Hematopoietic multipotent progenitor cell treated with erythropoietin and hydrocortisone succinate and interleukin-3 and kit ligand, for 8 days (in vitro differentiated cells): ENCODE data around the gene OPN1LW.
"Not testable (repeated sequence)": the region's sequence is repeated elsewhere in the genome, so short reads cannot be mapped to it uniquely, and the experiment has no call there.

Experiments
- DNase-seq: peaks from one replicate; pipeline ENCODE4 v3.0.0-alpha.2; 2015

OPN1LW gene

DNA sequence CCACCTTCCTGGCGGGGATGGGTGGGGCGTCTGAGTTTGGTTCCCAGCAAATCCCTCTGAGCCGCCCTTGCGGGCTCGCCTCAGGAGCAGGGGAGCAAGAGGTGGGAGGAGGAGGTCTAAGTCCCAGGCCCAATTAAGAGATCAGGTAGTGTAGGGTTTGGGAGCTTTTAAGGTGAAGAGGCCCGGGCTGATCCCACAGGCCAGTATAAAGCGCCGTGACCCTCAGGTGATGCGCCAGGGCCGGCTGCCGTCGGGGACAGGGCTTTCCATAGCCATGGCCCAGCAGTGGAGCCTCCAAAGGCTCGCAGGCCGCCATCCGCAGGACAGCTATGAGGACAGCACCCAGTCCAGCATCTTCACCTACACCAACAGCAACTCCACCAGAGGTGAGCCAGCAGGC, at the start of gene OPN1LW:
Gene OPN1LW, plus strand, starts transcription at position 234 of the 400 bp plus-strand sequence. Its CDS starts 41 bp downstream, at position 275.
- DNase-seq, result not testable (repeated sequence)

DNA sequence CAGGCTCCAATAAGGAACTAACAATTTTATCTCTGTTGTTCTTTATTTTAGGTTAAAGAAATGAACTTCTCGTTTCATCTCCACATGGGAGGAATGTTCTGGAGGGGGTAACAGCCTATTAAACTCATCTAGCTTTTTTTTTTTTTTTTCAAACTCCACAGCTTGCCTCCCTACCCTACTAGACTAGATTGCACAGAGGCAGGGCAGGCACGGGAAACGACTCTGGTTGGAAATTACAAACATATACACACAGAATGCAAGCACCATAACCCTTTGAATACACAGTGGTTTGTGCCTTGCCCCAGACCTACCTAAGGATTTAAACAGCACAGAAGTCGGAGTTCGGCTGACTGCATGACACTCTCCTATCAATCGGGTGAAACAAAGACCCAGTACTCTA, 49.2 kb upstream of the OPN1LW start:
- DNase-seq, result no peak

DNA sequence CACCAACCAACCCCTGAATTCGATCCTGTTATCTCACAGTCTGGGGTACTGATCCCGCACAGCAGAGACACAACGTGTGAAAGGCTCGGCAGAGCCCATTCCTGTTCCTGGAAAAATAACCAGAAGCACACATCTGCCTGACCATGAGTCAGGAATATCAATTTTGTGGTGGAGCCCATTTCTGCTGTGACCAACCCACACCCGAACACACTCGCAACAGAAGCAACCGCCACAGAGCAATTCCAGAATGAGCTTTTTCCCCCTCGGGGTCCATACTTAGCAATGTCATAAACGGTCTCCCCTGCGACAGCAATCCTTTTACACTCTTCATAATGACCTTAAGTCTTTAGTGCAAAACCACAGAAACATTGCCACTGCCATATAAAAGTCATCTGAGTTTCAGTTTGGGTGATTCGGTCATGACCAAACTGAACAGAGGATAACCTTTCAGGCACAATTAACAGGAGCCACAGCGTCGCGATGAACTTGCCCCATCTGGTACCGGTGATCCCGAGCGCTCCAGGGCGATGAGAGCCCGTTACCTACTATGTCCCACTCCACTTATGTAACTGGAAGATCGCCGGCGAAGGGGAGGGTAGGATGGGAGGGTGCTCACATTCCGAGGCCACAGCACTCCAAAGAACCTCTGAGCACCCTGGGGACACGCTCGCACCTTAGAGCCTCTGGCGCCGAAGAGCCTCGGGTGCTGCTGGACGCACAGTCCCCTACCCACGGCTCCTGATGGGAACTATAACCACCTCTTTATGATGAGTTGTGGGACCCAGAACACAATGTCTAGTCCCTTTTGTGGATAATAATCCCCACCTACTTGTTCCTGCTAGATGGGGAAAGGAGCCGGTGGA, 47.7 kb upstream of the OPN1LW start:
- DNase-seq, result peak; percentile 16

DNA sequence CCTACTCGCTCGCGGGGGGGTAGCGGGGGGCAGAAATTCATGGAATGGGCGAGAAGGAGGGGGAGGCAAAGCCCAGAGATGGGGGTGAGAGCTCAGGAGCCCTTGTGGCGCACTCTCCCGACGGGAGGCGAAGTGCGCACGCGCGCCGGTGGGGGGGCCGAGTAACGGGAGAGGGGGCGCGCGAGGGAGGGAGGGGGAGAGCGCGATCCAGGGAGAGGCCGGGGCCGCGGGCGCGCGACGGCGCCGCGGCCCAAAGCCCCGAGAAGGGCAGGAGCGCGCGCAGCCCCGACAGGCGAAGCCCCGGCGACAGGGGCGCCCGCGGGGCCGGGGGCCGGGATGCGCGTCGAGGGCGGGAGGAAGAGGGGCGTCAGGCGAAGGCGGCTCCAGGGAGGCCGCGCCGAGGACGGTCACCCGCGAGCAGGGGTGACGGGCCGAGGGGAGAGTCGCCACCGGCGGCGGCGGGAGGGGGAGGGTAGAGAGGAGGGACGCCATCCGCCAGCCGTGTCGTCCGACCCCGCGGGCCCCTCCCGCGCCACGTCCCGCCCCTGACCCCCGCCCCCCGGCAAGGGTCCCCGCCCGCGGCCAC, 46.9 kb upstream of the OPN1LW start:
- DNase-seq, result peak; percentile 70

DNA sequence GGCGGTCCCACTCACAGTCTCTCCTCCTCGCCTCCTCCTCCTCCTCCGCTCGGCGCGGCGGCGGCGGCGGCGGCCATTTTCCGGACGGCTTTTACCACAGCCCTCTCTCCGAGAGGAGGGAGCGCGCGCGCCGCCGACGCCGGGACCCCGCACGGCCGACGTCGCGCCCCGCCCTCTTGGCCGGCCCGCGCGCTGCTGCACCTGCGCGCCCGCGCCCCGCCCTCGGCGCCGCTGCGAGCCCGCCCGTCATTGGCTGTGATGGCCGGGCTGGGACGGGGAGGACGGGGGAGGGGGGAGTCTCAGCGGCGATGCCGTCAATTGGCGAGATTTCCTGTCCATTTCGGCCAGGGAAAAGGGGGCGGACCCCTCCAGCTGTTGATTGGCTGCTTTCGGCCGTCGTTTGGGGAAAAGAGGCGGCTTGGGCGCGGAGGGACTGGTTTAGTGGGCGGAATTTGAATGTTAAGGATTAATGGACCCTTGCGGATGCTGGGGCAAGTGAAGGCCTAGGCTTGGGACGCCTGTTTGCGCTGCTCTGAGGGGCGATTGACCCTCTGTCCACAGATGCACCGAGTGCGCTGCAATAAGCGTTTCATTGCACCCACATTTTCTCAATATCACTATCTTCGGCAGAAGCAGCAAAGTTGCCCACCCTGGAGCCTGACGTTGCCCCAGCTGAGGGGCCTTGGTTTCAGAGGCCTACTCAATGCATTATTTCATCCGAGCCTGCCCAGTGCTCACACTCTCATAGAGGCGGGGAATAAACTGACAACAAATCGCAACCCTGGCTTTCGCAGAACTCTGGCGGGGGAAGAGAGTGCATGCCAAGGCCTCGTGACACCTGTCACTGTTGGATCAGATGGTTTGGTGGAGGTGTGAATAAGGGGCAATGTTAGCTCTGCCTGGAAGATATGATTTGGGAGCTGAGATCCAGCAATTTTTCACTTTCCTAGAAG, 46.2 kb upstream of the OPN1LW start, which contains the start of gene MECP2:
Gene MECP2, minus strand, starts transcription at position 129 of the 953 bp plus-strand sequence.
- DNase-seq, result peak; percentile 93

DNA sequence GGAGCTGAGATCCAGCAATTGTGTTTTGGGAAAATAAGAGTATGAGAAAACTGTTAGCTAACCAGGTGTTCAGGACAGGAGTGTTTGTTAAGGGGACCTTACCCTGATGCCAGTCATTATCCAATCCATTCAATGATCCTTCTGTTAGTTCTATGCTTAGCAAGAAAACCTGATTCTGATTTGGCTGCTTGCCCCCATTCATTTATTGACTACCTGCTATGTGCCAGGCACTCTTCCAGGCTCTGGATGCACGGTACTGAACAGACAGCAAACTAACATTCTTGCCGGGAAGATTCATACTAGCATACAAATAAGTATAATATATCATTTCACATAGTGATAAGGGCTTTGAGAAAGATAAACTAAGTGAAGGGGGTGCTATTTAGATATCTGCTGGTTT, 45.5 kb upstream of the OPN1LW start:
- no peak for DNase-seq

DNA sequence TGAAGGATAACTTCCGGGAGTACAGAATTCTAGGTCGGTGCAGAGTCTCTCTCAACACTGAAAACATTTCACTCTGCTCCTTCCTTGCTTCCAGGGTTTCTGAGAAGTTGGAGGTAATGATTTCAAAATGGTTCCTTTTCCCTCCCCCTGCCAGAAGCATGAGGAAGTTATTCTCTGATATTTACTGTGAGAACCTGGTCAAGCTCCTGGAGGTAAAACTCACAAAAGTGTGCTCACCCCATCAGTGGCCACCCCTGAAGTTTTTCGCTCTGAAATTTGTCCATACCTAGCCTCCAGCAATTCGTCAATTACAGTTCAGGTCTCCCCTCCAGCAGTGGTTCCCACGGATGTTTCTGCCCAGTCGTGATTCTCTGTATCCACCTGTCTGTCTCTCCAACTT, 30.3 kb upstream of the OPN1LW start:
- no peak for DNase-seq

DNA sequence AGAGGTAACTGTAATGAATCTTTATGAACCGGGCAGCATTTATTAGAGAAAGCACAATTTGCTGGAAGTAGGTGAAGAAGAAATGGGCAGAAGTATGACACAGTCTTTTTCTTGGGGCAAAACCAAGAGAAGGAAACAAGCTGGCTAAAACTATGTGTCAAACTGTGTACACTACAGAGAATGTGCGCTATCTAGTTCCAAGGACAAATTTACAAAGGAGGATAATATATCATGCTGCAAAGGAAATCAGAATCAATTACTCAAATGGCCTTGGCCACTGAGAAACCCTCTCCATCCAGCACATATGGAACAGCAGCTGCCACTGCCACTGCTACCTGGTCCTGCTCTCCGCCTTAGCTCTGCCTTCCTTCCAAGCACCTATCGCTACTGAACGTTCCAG, 29.4 kb upstream of the OPN1LW start:
- no peak for DNase-seq

DNA sequence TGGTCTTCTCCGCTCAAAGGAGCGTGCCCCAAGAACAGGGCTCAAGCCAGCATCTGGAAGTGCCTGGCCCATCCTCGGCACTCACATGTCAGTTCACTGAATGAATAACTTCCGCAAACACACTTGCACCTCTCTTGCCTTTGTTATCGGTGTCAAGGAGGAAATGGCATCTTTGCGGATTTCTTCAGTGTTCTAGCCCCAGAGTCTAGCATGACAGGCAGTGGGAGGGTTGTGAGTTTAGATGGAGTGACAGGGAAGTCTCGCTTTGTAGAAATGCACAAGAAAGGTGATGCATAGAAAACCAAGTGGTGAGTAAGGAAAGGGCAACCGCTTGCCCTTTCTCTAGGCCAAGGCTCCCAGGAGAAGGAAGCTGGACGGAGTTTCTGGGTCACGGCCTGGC, 29.0 kb upstream of the OPN1LW start:
- no peak for DNase-seq

DNA sequence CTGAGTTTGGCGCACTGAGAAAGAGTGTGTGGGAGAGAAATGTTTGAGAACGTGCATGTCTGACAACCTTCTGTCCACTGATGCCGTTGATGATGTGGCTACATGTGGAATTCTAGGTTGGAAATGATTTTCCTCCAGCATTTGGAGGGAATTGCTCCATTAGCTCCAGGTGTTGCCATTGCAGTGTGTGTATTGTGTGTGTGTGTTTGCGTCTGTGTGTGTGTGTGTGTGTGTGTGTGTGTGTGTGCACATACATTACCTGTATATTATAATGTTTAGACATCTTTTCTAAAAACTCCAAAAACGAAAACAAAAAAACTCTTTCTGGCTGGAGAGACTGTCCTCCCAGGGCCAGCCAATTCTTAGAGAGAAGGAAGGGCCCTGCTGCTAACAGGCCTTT, 28.3 kb upstream of the OPN1LW start:
- DNase-seq, result no peak

DNA sequence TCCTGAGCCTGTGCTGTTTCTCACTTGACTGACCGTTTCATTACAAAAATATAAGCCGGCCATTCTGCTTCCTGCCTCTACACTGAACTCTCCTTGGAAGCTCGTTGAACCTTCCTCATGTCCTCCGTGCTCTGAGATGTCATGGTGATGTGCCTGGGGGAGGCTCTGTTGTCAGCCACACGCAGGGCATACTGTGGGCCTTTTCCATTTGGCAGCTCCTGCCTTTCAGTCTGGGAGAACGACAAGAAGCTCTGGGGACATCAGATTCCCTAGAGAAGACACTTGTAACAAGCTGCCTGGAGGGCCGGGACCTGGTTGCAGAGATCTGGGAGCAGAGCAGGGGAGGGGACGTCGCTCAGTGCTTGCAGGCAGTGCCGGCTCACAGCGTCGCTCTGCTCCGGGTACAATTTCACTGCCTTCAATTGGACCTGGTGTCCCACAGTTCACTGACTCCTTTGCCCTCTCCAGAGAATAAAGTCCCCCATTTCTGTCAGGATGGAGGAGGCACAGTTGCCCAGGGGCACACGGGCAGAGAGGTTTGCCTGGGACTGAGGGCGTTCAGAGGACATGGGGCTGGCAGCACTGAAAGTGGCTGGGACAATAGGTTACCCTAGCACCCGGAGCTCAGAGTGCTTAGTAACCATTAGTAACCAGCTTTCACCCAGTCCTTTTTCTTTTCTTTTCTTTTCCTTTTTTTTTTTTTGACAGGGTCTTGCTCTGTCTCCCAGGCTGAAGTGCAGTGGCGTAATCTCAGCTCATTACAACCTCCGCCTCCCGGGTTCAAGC, 27.4 kb upstream of the OPN1LW start:
- DNase-seq, result no peak

DNA sequence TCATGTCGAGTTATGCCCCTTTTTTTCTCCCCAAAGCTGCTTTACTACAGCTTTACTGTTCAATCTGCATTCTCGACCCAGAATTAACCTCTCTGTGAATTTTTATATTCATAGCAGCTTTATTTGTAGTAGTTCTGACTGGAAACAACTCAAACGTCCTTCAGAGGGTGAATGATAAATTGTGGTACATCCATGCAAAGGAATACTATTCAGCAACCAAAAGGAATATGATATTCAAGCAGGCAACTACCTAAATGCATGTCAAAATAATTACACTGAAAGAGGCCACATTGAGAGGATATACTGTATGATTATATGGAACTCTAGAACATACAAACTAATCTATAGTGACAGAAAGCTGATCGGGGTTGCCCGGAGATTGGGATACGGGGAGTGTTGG, 26.5 kb upstream of the OPN1LW start:
- no peak for DNase-seq

DNA sequence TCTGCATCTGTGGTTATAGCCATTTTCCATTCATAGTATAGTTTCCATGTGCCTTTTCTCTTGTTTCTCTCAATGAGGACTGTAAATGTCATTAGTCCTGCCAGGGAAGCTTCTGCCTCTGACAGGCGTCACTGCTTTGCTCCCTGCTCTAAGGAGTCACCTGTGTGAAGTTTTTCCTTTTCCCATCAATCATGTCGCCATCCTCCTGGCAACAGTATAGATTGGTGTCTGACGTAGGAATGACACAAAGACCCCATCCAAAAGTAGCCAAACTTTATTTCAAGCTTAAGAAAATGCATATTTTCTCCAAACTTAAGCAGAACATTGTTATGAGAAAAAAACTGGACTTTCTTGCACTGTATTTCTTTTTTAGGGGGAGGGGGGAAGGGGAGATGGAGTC, 23.5 kb upstream of the OPN1LW start:
- DNase-seq, result no peak

DNA sequence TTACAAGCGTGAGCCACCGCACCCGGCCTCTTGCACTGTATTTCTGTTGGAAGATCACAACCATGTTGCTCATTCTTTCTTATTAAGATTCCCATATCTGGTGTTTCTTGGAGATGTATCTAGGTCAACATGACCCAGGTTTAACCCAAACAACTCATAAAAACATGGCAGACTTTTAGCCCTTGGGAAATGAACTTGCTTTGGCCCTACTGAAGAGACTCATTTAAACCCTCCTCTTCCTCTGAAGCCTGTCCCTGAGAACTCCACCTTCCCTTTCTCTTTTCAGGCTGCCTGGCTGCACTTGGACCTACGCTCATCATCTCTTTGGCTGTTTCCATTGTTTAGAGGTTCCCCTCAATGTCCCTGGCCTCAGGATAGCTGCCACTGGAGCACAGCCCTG, 22.8 kb upstream of the OPN1LW start:
- no peak for DNase-seq

DNA sequence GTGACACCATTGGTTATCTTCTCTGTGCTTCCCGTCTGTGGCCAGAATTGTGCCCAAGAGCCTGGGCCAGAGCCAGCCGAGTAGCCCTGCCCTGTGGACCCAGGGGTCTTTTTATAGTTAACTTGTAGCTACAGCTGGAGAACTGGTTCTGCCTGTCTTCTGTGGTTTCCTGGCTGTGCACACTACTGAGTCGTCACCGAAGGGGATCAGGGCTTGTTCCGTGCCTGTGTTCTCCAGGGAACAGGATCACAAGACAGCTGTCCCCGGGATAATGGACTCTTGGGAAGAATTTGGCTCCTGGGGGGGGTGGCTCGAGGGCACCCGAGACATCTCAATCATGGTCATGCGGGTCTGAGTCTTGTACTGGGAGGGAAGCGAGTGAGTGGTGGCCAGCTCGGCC, 22.1 kb upstream of the OPN1LW start:
- no peak for DNase-seq

DNA sequence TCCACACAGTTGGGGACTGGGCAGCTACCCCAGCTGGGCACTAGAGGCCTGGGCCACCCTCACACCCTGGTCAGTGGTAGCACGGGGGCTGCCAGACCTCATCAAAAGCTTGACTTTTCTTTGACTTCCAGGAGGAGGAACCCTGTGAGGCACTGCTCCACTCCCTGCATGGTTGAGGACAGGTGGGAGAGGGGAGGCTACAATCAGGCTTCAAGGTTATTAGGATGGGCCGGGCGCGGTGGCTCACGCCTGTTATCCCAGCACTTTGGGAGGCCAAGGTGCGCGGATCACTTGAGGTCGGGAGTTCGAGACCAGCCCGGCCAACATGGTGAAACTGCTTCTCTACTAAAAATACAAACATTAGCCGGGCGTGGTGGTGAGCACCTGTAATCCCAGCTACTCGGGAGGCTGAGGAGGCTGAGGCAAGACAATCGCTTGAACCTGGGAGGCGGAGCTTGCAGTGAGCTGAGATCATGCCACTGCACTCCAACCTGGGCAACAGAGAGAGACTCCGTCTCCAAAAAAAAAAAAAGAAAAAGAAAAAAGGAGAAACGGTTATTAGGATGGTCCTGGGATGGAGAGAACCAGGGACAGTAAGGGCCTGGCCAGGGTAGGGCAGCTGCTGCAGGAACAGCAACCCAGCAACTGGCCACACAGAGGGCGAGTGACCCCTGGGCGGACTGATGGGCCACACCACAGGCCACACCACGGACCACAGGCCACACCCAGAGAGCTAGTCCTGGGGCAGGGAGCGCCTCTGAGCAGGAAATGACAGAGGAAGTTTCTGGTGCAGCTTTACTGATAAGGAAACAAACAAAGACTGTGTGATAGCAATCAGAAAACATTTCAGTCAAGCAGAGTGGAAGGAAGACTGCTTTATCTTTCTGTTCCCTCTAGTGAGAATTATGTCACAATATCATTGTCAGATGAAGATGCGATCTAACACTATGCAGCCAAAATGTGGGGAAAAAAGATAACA, 20.5 kb upstream of the OPN1LW start:
- DNase-seq, result peak; percentile 65

DNA sequence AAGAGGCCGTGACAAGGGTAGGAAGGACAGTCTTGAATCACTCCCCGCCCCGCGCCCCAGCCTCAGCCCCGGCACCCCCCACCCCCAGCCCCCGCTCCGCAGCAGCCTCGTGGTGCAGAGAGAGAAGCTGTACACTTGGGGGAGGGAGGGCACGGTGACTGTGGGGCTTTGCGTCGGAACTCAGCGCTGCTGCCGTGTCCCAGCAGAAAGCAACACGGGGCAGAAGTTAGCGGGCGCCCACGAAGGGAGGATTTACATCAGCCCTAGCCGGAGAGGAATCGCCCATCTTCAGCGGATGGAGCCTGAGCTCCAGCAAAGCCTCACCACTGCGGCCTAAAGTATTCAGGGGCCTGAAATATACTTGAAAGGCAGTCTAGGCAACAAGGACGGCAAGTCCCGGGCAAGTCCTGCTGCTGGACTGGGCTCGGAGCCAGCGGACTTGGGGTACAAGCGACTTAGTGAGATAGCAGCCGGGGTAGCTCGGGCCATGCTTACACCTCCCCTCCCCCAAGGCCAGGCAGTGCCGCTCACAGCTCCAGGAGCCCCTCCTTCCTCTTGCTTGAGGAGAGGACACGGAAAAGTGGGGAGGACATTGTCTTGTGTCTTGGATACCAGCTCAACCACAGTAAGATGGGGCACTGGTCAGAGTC, 18.5 kb upstream of the OPN1LW start:
- peak; percentile 77 for DNase-seq

DNA sequence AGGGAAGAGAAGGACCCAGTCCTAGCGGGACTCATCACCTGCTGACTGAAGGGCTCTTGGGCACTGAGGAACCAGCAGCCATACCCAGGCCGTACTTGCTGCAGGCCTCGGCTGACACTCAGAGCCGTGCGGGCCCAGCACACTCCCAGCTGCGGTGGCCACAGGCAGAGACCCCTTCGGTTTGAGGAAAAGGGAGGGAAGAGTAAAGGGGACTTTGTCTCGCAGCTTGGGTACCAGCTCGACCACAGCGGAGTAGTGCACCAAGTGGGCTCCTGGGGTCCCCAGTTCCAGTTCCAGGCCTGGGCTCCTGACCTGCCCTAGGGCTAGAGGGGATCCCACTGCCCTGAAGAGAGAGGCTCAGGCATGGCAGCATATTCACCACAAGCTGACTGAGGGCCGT, 17.9 kb upstream of the OPN1LW start:
- DNase-seq, result no peak

DNA sequence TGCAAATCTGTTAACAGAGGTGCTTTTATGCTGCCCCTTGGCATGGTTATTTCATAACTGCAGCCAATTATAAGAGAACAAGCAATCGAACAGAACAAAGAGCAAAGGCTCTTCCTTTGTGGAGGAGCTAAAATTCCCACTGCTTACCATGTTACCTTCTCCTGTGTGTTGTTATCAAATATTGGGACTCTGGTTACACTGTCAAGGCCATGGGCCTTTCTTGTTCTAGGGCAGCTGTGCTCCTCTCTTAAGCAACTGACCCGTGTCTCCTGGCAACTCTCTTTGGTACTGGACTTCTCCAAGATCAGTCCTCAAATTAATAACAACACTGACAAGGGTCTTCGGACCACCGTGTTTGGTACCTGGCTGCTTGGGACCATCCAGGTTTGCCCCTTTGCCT, 12.1 kb upstream of the OPN1LW start:
- no peak for DNase-seq

DNA sequence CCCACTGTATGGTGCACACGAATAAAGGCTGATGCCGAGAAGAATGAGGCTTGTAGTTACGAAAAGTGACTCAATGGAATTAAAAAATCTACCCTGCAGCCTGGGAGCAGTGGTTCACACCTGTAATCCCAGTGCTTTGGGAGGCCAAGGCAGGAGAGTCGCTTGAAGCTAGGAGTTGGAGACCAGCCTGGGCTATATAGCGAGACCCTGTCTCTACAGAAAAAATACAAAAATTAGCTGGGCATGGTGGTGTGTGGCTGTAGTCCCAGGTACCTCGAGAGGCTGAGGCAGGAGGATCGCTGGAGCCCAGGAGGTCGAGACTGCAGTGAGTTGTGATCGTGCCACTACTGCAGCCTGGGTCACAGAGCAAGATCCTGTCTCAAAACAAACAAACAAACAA, 11.7 kb upstream of the OPN1LW start:
- no peak for DNase-seq
